HCT116 (cell line): ENCODE results near the gene SLC35F3. TPM values are rescaled to one million over a fixed set of nuclear protein-coding genes. Genes with fewer than 3 reads are reported as not detected.

Source experiments
- ATAC-seq: fragments of 200-7000 bp; cut with Tn5 transposase; 2 replicates; pipeline ENCODE4 v1.9.1; 2020; ENCODE audit warnings: mild to moderate bottlenecking, moderate library complexity
- BruUV-seq: library from RNA; stranded (reverse); fragments of 400-500 nt; replicated peaks from 2 replicates; lab custom pipeline; 2021; lab: Mats Ljungman, UMichigan
- CTCF ChIA-PET: fragments of 300-600 bp; sonication (Branson Sonifier 250); formaldehyde crosslinking; loops from one replicate; lab custom pipeline; 2021; ENCODE audit warnings: antibody characterized with exemption; lab: Charles Lee
- POLR2A ChIA-PET: fragments of 300-600, 350-600 bp; sonication (Branson Sonifier 250); formaldehyde crosslinking; loops from one replicate; lab custom pipeline; 2021; ENCODE audit warnings: antibody characterized with exemption; lab: Charles Lee
- RAD21 ChIA-PET, 2 experiments: fragments of 300-600 bp; sonication (Branson Sonifier 250); formaldehyde crosslinking; loops; one replicate each; lab custom pipeline; 2023; ENCODE audit warnings: low total read pairs in 2 of 2; ENCODE audit not compliant: uncharacterized antibody in 2 of 2, unreplicated experiment in 2 of 2, low non-redundant PET in 1 of 2; lab: Charles Lee
- DNase-seq: peaks from one replicate; pipeline ENCODE4 v3.0.0-alpha.2; 2010; ENCODE audit warnings: low read depth, low spot score
- H2AFZ ChIP-seq: fragments of 200-600 bp; shearing (Covaris generic), sonication (generic); 2 replicates; pipeline ENCODE4 v1.6.1; 2017; ENCODE audit warnings: low read depth, mixed run types, mixed read lengths, antibody characterized with exemption, low read length; ENCODE audit not compliant: poor library complexity, severe bottlenecking
- H3K27ac ChIP-seq: 2 replicates; pipeline ENCODE4 v1.5.1; 2012; ENCODE audit warnings: low read depth, low read length
- H3K27me3 ChIP-seq: fragments of 200-600 bp; sonication (generic); 2 replicates; pipeline ENCODE4 v1.6.1; 2016; ENCODE audit warnings: mixed run types, low read length, mixed read lengths; ENCODE audit not compliant: insufficient read depth
- H3K36me3 ChIP-seq, 2 experiments: fragments of 200-500 bp in 1 of 2; fragments of 200-600 bp in 1 of 2; sonication (Bioruptor generic) in 1 of 2; sonication (generic) in 1 of 2; 2 replicates each; pipeline versions ENCODE4 v1.5.1 to v1.6.1; 2014 to 2016; ENCODE audit warnings: low read length in 2 of 2, inconsistent platforms in 1 of 2, mixed read lengths in 1 of 2, mixed run types in 1 of 2; ENCODE audit not compliant: insufficient read depth in 2 of 2, control insufficient read depth in 1 of 2
- H3K4me1 ChIP-seq, 2 experiments: fragments of 200-600 bp in 1 of 2; sonication (generic) in 1 of 2; 2 replicates each; pipeline versions ENCODE4 v1.5.1 to v1.6.1; 2012 to 2017; ENCODE audit warnings: low read length in 2 of 2, inconsistent platforms in 1 of 2, mild to moderate bottlenecking in 1 of 2, mixed read lengths in 1 of 2, mixed run types in 1 of 2, moderate library complexity in 1 of 2; ENCODE audit not compliant: insufficient read depth in 2 of 2, control insufficient read depth in 1 of 2
- H3K4me2 ChIP-seq: fragments of 200-600 bp; sonication (generic); 2 replicates; pipeline ENCODE4 v1.6.1; 2017; ENCODE audit warnings: mixed run types, low read length, mixed read lengths
- H3K4me3 ChIP-seq, 2 experiments: fragments of 200-600 bp in 1 of 2; sonication (generic) in 1 of 2; replicated peaks in 1 of 2; 2 replicates each; pipeline ENCODE4 v1.5.1; 2011 to 2016; ENCODE audit warnings: low read length in 2 of 2, control low read depth in 1 of 2, low read depth in 1 of 2, mild to moderate bottlenecking in 1 of 2, mixed read lengths in 1 of 2, mixed run types in 1 of 2
- H3K79me2 ChIP-seq: fragments of 200-600 bp; sonication (generic); 2 replicates; pipeline ENCODE4 v1.6.1; 2017; ENCODE audit warnings: mild to moderate bottlenecking, mixed run types, low read length, moderate library complexity, mixed read lengths; ENCODE audit not compliant: insufficient read depth
- H3K9ac ChIP-seq: fragments of 200-600 bp; sonication (generic); 2 replicates; pipeline ENCODE4 v1.6.1; 2016; ENCODE audit warnings: low read length, mixed read lengths
- H3K9me2 ChIP-seq: fragments of 200-600 bp; sonication (generic), shearing (Covaris generic); 2 replicates; pipeline ENCODE4 v1.6.1; 2017; ENCODE audit warnings: mixed run types, mild to moderate bottlenecking, moderate library complexity; ENCODE audit not compliant: insufficient read depth
- H3K9me3 ChIP-seq, 2 experiments: fragments of 200-500 bp in 1 of 2; fragments of 200-600 bp in 1 of 2; sonication (Bioruptor generic) in 1 of 2; sonication (generic) in 1 of 2; 2 replicates each; pipeline ENCODE4 v1.6.1; 2014 to 2017; ENCODE audit warnings: low read length in 2 of 2, mixed read lengths in 2 of 2, inconsistent platforms in 1 of 2, low read depth in 1 of 2, mild to moderate bottlenecking in 1 of 2, mixed run types in 1 of 2, moderate library complexity in 1 of 2; ENCODE audit not compliant: control insufficient read depth in 1 of 2, insufficient read depth in 1 of 2
- H4K20me1 ChIP-seq: fragments of 200-600 bp; sonication (generic), shearing (Covaris generic); 2 replicates; pipeline ENCODE4 v1.6.1; 2017; ENCODE audit warnings: mixed run types, mild to moderate bottlenecking, moderate library complexity; ENCODE audit not compliant: insufficient read depth
- EZH2 ChIP-seq: fragments of 200-600 bp; sonication (generic); IDR thresholded peaks from 2 replicates; pipeline ENCODE4 v1.6.1; 2017; ENCODE audit warnings: antibody characterized with exemption, mixed run types
- FOSL1 ChIP-seq: IDR thresholded peaks from 2 replicates; pipeline ENCODE4 v1.6.1; 2012; ENCODE audit warnings: low read depth
- REST ChIP-seq: IDR thresholded peaks from 2 replicates; pipeline ENCODE4 v1.6.1; 2012; ENCODE audit warnings: low read depth
- SIN3A ChIP-seq: IDR thresholded peaks from 2 replicates; pipeline ENCODE4 v1.6.1; 2012; ENCODE audit warnings: low read depth
- SP1 ChIP-seq: IDR thresholded peaks from 2 replicates; pipeline ENCODE4 v1.6.1; 2012; ENCODE audit warnings: low read depth
- SRF ChIP-seq: IDR thresholded peaks from 2 replicates; pipeline ENCODE4 v1.6.1; 2012; ENCODE audit warnings: low read depth
- TCF7L2 ChIP-seq: IDR thresholded peaks from 2 replicates; pipeline ENCODE4 v1.7.0; 2011; ENCODE audit warnings: borderline replicate concordance, inconsistent platforms; ENCODE audit not compliant: insufficient read depth, insufficient read length; ENCODE audit errors: extremely low read depth
- ZBTB33 ChIP-seq: IDR thresholded peaks from 2 replicates; pipeline ENCODE4 v1.6.1; 2011; ENCODE audit warnings: mild to moderate bottlenecking, low read length, moderate library complexity; ENCODE audit not compliant: insufficient replicate concordance; ENCODE audit errors: extremely low read depth
- ZFX ChIP-seq: fragments of 450-650 bp; IDR thresholded peaks from 2 replicates; pipeline ENCODE4 v1.6.1; 2017
- intact Hi-C: fragments of 100-400 bp; cut with micrococcal nuclease; formaldehyde crosslinking; loops from 2 replicates; pipeline ENCODE4 v1.10.0; 2022
- total RNA-seq: library from RNA; stranded (reverse); gene quantifications from one replicate; pipeline ENCODE4 v1.2.1, GENCODE V29; 2021; ENCODE audit not compliant: unreplicated experiment
- TF ChIP-seq, protein P1 (sequence below): IDR thresholded peaks from 2 replicates; pipeline ENCODE4 v1.6.1; 2012

The SLC35F3 gene
- total RNA-seq, 1 experiment from 2014 or later = 6.4 TPM

DNA sequence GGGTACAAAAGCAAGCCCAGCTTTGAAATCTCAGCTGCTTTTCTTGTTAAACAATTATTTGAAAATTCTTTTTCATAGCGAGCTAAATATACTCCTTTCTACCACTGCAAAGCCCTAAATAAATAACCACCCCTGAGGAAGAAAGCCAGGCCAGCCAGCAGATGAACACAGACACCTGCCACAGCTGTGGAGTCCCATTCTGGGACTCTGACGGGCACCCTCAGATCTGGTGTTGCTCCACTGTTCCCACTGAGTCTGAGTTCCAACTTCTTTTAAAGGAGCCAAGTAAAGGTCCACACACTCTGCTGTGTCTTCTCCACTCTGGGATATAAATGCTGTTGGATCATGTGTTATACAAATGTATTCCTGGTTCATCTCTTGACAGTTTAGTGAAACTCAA, 391.1 kb downstream of the SLC35F3 start (continued):
- TF ChIP-seq REST (no peak), TCF7L2 (no peak)

DNA sequence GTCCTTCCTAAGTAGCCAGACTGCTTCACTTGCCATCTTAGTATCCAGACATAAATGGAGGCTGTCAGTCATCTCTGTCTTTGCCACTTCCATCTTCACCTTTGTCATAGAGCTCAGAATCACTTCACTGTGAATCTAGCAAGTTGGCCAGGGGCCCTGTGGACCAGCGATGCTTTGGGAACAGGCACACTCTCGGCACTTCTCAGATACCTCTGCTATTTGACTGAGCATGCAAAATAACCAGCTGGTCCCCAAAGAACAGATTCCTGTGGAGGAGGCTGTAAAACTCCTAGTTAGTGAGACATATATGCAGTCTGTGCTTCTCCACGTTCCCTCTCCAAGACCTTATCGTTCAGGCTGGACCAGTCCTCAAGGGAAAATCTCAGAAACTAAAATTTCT, 392.0 kb downstream of the SLC35F3 start:
- ChIA-PET RAD21 (no interaction called here), POLR2A (no interaction called here), CTCF (no interaction called here)
- Histone ChIP-seq H3K4me3 (no peak overlapping the region), H3K27ac (no peak overlapping the region), H3K79me2 (no peaks in the 10 kb centered on the region), H3K9ac (no peak overlapping the region), H3K36me3 (no peaks in the 10 kb centered on the region), H3K27me3 (no peaks in the 10 kb centered on the region), H3K9me2 (no peaks in the 10 kb centered on the region), H2AFZ (no peak overlapping the region), H3K4me1 (no peaks in the 10 kb centered on the region), H4K20me1 (no peaks in the 10 kb centered on the region), H3K4me2 (no peak overlapping the region), H3K9me3 (no peaks in the 10 kb centered on the region)
- no peak for ATAC-seq
- DNase-seq = no peak
- TF ChIP-seq ZBTB33 (no peak), REST (no peak), SIN3A (no peak), ZFX (no peak), SRF (no peak), FOSL1 (no peak), EZH2 (no peak), TCF7L2 (no peak), SP1 (no peak)
- TF ChIP-seq, protein P1, sequence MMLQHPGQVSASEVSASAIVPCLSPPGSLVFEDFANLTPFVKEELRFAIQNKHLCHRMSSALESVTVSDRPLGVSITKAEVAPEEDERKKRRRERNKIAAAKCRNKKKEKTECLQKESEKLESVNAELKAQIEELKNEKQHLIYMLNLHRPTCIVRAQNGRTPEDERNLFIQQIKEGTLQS = no peak
- BruUV-seq = no TSS peak
- intact Hi-C loops = no loop called here
